GM19324 (cell line): ENCODE results near the gene NABP2.
A peak's percentile ranks its signal among the peaks of the same experiment; 100 is the strongest.
"Not testable (repeated sequence)": the region's sequence is repeated elsewhere in the genome, so short reads cannot be mapped to it uniquely, and the experiment has no call there.

Experiments used
- ATAC-seq: cut with Tn5 transposase; IDR thresholded peaks from one replicate; pipeline ENCODE4 v1.9.1; 2021; ENCODE audit warnings: mild to moderate bottlenecking, moderate library complexity; ENCODE audit not compliant: unreplicated experiment, low FRiP score

Gene NABP2

GRCh38 chr12:56224102-56224701 is at the start of gene NABP2:
Gene NABP2, plus strand, starts transcription at chr12:56224342. Its CDS starts 515 bp downstream, at chr12:56224857.
- ATAC-seq = peak; percentile 79

DNA sequence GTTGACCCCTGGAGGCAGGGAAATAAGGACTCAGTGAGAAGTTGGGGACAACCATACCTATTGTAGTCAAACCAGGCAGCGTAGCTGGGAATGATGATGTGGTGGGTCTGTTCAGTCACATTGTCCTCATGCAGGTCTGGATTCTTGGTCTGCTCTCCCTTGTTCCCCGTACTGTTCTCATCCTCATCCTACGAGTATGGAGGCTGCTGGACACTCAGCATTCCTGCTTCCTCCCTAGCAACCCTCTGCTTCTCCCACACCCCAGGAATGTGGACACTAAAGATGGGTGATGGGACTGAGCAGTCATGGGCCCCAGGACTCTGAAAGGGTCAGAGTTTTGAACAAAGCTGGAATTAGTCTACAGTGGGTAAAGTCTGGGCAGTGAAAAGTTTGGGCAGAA is 45.8 kb upstream of the NABP2 start:
- ATAC-seq = no peak

GRCh38 chr12:56186957-56187356 is 37.2 kb upstream of the NABP2 start:
- ATAC-seq = no peak

GRCh38 chr12:56188131-56188777 is 35.9 kb upstream of the NABP2 start:
- no peak for ATAC-seq

GRCh38 chr12:56188778-56189098 is 35.4 kb upstream of the NABP2 start:
- no peak for ATAC-seq

DNA sequence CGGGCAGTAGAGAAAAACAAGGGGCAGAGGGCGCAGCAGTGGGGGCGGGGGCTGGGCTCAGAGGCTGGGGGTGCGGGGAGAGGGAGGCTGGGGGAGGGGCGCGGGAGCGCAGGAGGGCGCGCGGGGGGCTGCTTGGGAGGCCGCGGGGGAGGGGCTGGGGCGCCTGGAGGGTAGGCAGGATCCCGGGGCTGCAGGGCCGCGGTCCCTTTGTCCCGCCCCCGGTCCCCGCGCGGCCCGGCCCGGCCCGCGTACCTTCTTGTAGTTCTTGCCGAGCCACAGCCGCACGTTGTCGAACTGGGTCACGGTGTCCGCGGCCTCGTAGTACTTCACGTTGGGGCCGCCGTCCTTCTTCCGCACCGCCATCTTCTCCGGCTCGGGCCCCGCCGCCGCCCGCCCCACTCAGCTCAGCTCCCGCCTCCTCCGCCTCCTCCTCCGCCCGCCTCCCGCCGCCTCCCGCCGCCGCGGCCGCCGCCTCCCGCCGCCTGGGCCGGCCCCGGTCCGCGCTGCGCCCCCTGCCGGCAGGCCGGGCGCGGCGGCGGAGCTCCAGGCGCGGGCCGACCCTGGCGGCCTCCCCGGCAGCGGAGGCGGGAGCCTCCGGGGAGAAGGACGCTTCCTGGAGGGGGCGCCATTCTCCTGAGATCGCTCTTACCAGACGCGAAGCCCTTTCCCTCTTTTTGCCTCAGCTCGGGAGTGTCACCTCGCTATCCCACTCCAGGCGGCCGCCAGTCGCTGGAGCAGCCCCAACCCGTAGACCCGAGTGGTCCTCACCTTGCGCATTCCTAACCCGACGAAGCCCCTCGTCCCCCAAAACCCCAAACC is 34.8 kb upstream of the NABP2 start, which contains the start of gene SMARCC2:
TSS of gene SMARCC2 (minus strand) at position 385 of the 819 bp plus-strand sequence. CDS start at position 363, 22 bp downstream.
- ATAC-seq = peak; percentile 80

DNA sequence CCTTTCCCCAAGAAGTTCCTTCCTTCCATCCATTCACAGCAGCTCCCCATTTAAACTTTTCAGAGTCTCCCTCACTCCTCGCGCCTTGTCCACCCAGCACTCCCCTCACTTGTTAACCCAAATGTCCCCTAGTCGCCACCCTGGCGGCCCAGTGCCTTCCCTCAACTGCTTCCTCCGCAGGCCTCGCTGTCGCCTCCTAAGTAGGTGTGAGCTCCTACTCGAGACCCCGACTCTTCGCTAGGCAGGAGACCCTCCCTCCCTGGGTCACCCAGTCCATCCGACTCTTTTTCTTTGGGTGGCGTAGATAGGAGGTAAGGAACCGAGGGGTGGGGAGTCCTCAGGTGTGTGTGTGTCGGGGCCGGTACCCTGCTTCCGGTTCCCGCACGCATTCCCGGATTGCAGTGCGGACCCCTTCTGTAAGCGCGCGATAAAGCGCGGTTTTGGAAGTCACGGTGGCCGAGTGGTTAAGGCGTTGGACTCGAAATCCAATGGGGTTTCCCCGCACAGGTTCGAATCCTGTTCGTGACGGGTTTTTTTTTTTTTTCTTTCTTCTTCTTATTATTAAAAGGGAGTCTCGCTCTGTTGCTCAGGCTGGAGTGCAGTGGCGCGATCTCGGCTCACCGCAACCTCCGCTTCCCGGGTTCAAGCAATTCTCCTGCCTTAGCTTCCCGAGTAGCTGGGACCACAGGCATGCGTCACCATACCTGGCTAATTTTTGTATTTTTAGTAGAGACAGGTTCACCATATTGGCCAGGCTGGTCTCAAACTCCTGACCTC is 34.0 kb upstream of the NABP2 start:
- ATAC-seq = no peak

- no peak for ATAC-seq
Measured at GRCh38 chr12:56190695-56191155, 33.4 kb upstream of the NABP2 start.

- no peak for ATAC-seq
Measured at GRCh38 chr12:56192582-56192981, 31.6 kb upstream of the NABP2 start.

GRCh38 chr12:56193025-56193578 is 31.0 kb upstream of the NABP2 start:
- no peak for ATAC-seq

- ATAC-seq = not testable (repeated sequence)
Measured at GRCh38 chr12:56196818-56197550, 27.2 kb upstream of the NABP2 start.

DNA sequence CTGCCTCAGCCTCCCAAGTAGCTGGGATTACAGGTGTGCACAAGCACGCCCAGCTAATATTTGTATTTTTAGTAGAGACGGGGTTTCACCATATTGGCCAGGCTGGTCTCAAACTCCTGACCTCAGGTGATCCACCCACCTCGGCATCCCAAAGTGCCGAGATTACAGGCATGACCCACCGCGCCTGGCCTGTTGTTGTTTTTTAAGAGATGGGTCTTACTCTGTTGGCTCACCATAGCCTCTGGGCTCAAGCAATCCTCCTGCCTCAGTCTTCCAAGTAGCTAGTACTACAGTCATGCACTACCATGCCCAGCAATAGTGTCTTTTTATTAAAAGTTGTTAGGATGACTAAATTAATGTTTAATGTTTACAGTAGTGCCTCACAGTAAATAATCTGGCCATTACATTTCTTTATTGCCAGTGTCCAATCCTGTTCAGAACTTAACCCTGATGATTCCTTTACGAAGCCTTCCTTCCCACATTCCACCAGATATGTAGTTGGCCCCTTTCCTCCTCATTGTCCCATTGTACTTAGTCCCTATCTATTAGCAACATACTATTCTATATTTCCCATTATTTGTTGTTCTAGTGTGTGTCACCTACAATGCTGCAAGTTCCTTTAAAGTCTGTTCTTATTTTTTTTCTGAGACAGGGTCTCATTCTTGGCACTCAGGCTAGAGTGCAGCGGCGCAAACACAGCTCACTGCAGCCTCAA is 26.1 kb upstream of the NABP2 start:
- no peak for ATAC-seq

DNA sequence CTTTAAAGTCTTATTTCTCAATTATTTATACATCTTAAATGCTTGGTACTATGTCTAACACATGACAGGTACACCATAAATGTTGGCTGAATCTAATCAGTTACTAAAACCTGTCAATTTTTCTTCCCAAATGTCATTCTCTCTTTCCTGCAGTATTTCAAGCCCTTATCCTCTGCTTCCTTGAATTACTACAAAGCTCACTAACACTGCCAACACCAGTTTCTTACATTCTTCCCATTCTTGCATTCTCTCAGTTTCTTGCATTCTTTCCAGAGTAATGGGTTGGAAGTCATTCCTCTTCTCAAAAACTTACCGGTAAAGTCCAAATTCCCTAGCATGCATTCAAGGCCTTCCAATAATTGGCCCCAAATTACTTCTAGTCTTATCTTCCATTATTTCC is 25.3 kb upstream of the NABP2 start:
- ATAC-seq = no peak

DNA sequence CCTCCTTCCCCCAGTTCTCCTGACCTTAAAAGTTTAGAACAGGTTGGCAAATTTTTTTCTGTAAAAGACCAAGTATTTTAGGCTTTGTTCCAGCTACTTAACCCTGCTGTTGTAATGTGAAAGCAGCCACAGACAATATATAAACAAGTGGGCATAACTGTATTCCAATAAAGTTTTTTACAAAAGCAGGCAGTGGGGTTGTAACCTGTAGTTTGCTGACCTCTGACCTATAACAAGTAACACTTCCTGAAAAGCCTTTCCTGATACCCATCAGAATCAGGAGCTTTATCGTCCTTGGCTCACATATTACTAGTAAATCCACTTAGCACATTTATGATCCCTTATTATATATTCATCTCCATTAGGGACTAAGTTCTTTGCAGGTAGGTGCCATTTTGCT is 21.8 kb upstream of the NABP2 start:
- no peak for ATAC-seq

- no peak for ATAC-seq
Measured at GRCh38 chr12:56202838-56203237, 21.3 kb upstream of the NABP2 start.

- ATAC-seq = no peak
Measured at GRCh38 chr12:56204275-56204674, 19.9 kb upstream of the NABP2 start.

DNA sequence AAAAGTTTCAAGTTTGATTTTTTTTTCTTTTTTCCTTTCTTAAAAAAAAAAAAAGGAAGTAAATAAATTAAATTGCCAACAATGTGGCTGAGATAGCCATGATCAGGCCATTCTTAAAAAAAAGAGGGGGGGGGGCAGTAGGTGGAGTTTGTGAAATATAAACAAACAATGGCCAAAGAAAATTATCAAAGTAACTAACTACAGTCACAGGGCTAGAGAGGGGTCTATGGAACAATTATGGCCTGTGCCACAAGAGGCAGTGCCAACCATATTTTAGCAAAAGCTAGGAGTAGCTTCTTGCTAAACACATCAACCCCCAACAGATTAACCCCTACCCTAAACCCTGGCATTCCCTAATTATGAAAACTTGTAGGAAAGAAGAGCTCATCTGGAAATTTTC is 18.7 kb upstream of the NABP2 start:
- no peak for ATAC-seq

- no peak for ATAC-seq
Measured at GRCh38 chr12:56206452-56207166, 17.5 kb upstream of the NABP2 start.

GRCh38 chr12:56208006-56208405 is 16.1 kb upstream of the NABP2 start:
- no peak for ATAC-seq
